Posterior cingulate gyrus (tissue), 11 donors: ENCODE data around the gene GRK6.

Experiments
- DNase-seq, 10 donors: peaks; one replicate each; pipeline versions ENCODE4 v3.0.0 to v3.0.0-alpha.2; 2020 to 2021; ENCODE audit warnings: mixed read lengths in 3 of 10
- intact Hi-C: fragments of 100-400 bp; cut with DNase I; formaldehyde crosslinking; loops from one replicate; pipeline ENCODE4 v1.15.1; 2023

Gene GRK6

GRCh38 chr5:177434942-177435738, 8.7 kb downstream of the GRK6 start:
- intact Hi-C loops = no loop called here
- DNase-seq = no peak

DNA sequence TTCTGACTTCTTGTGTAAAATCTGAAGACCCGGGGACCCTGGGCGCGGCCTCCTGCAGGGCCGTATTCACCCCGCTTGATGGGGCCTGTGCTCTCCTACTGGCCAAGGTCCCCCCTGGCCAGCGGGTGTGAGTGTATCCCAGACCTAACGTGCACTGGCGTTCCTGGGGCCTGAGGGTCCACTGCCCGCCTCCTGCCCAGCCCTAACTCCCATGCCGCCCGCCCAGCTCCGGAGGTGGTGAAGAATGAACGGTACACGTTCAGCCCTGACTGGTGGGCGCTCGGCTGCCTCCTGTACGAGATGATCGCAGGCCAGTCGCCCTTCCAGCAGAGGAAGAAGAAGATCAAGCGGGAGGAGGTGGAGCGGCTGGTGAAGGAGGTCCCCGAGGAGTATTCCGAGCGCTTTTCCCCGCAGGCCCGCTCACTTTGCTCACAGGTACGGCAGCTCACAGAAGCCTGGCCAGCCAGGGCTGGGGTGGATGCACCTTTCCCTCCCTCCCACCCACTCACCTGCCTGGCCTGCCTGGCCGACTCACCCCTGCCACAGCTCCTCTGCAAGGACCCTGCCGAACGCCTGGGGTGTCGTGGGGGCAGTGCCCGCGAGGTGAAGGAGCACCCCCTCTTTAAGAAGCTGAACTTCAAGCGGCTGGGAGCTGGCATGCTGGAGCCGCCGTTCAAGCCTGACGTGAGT, 9.5 kb downstream of the GRK6 start:
- intact Hi-C loops = no loop called here
- DNase-seq = peak in 1 of 10 donors; percentile 75

DNA sequence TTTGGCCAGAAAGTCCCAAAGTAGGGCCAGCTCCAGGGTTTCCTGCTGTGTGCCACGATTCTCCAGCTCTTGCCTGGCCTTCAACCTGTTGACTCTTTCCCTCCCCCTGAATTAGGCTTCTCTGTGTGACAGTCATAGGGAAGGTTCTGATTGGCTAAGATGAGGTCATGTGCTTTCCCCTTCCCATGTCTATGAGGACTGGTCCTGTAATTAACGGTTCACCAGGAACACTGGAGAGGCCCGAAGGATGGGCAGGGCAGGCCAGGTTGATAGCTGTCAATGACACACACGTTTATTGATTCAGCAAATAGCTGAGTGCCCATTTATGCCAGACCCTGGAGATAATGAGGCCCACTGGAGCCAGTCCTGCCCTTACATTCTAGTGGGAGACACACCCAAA, 11.1 kb downstream of the GRK6 start:
- DNase-seq = no peak
- intact Hi-C loops = no loop called here

GRCh38 chr5:177438468-177438867, 12.0 kb downstream of the GRK6 start:
- no peak for DNase-seq
- intact Hi-C loops = no loop called here

DNA sequence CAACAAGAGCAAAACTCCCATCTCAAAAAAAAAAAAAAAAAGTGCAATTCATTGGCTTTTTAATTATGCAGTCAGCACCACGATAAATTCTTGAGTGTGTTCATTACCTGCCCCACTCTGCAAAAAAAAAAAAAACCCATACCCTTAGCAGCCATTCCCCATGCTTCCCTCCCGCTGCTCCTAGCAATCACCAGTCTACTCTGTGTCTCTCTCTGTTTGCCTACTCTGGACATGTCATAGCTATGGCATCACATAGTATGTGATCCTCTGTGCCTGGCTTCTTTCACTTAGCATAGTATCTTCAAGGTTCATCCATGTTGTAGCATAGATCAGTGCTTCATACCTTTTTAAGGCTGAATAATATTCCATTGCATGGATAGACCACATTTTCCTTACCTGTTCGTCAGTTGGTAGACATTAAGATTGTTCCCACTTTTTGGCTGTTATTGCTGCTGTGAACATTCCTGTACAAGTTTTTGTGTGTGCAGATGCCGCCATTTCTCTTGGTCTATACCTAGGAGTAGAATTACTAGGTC, 13.1 kb downstream of the GRK6 start:
- DNase-seq = no peak
- intact Hi-C loops = no loop called here

GRCh38 chr5:177440211-177440989, 13.9 kb downstream of the GRK6 start:
- intact Hi-C loops = no loop called here
- no peak for DNase-seq

DNA sequence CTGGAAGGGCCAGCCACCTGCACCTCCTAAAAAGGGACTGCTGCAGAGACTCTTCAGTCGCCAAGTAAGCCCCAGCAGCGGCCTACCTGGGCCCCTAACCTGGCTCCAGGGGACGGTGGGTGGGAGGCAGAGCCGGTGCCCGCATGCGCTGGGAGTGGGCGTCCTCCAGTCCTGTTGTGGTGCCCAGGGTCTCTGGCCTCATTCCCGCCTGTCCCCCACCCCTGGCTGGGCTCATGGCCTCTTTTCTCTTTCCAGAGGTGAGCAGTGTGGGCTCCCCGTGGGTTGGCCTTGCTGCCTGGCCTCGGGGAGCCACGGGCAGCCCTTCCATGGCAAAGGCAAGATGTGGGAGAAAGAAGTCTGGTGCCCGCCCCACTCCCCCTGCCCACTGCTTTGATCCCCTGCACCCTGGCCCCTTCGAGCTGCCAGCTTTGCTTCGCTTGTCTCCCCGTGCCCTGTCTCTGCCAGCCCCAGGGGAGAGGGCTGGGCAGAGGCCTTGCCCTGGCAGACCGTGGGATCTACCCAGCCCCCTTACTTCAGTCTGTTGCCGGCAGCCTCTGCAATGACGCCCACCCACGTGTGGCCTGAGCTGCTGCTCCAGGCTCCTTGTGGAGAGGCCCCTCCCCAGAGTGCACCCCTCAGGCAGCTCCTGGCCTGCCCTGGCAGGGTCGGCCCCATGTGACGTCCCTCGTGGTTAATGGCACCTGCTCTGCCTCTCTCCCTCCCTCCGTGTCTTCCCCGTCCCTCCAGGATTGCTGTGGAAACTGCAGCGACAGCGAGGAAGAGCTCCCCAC, 14.7 kb downstream of the GRK6 start:
- intact Hi-C loops = no loop called here

GRCh38 chr5:177442066-177442826, 15.8 kb downstream of the GRK6 start:
- DNase-seq = peak in 2 of 10 donors; percentile 74 to 75

More for the DNA sequence above, 14.7 kb downstream of the GRK6 start:
- no peak for DNase-seq

DNA sequence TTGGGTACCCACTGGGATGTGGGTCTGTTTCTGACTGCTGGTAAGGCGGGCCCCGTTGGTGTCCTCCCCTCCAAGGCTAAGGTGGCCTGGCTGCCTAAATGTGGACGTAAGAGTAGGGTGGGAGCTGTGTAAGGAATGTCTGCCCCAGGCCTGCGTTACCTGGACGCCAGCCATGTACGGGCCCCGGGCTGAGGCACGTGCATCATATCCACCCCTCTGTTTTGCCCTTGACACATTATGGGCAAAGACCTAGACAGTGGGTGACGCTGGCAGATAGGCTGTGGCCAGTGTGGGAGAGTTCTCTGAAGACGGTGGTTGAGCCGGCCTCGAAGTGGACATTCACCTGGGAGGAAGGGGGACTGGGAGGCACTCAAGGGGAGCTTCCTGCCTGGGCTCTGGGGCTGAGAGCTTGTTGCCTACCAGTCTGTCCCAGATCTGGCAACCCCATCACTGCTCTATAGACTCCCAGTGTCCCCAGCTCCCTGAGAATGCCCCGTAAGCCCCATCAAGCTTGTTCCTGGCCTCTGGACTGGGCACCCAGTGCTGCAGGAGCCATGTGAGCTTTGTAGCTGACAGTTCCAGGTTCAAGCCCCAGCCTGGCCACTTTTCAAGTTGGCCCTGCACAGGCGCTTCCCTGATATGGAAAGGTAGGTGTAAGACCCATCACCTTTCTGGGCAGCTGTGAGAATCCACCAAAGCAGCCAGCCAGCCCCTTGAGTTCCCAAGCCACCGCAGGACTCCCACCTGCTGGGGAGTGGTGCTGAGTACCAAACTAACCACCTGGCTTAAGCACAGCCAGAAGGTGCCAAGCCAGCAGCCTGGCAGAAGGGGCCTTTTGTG, 16.9 kb downstream of the GRK6 start:
- intact Hi-C loops = no loop called here
- no peak for DNase-seq

More at GRCh38 chr5:177442066-177442826, 15.8 kb downstream of the GRK6 start:
- intact Hi-C loops = no loop called here

GRCh38 chr5:177444106-177445051, 17.9 kb downstream of the GRK6 start:
- no peak for DNase-seq
- intact Hi-C loops = loop anchor here (5.0 kb wide), 1 partner anchor 312 kb away; the partner anchor contains the start of gene NSD1

- intact Hi-C loops = loop anchor here (5.0 kb wide), 1 partner anchor 313 kb away; the partner anchor contains the start of gene NSD1
- DNase-seq = no peak
Measured at GRCh38 chr5:177445052-177445916, 18.8 kb downstream of the GRK6 start.

DNA sequence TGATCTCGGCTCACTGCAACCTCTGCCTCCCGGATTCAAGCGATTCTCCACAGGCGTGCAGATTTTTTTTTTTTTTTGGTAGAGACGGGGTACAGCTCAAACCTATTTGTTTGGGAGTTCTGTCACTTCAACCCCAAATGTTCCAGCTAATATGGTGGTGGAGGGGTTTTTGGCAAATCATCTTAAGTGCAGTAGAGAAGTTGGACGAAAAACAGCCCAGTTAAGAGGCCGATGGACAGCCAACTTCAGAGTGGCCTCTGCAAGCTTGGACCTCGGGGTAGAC, 19.4 kb downstream of the GRK6 start:
- intact Hi-C loops = loop anchor here (2.0 to 5.0 kb wide), 2 partner anchors 43 to 314 kb away; partner anchors contain the start of gene NSD1
- DNase-seq = no peak

GRCh38 chr5:177446200-177447065, 20.0 kb downstream of the GRK6 start, which contains the start of gene PRR7:
Gene PRR7 (plus strand): TSS chr5:177446814. CDS start chr5:177455068, 8,254 bp downstream.
- peak in 9 of 10 donors; percentile 59 to 97 (median 76) for DNase-seq
- intact Hi-C loops = loop anchor here (2.0 to 5.0 kb wide), 2 partner anchors 44 to 314 kb away; partner anchors contain the start of gene NSD1

GRCh38 chr5:177447066-177447610, 20.7 kb downstream of the GRK6 start:
- intact Hi-C loops = loop anchor here (2.0 to 5.0 kb wide), 2 partner anchors 44 to 315 kb away; partner anchors contain the start of gene NSD1
- peak in 9 of 10 donors; percentile 54 to 95 (median 77) for DNase-seq
